Dermis lymphatic vessel endothelial cell (primary cell): ENCODE results near the gene PERCC1. TPM values are rescaled to one million over a fixed set of nuclear protein-coding genes. Genes with fewer than 3 reads are reported as not detected.

Experiments
- total RNA-seq: library from RNA; depleted of rRNA; stranded (reverse); fragments of >200 nt; gene quantifications from 2 replicates; pipeline ENCODE4 v1.2.1, GENCODE V29; 2014

The PERCC1 gene
- total RNA-seq: not detected in 2 replicates

DNA sequence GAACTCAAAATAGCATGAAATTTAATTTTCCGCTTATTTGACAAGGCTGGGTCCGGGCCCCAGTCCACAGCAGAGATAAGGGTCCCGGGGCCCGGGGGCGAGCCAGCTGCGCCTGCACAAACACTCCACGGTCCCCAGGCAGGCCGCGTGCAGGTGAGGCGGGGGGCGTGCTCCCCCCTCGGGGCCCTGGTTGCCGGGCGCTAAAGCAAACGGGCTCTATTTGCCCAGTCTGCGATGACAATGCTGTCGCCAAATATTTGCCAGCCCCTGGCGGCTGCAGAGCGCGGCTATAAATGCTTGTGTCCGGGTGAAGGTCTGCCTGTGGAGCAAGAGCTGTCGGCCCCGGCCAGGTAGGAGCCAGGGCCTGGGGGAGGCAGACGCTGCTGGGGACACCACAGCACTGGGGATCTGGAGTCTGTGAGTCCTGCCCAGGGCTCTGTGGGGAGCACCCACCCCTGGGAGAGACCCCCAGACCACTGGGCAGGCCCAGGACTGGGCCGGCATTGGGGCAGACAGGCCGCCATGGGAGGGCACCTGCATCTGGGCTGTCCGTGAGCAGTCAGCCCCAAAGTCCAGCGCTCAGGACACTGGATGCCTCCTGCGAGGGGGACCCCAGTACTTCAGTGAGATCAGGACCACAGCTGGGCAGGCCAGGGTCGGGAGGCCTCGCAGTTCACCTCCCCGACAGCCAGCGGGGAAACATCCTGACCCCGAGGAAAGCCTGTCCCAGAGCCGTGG lies at the start of gene PERCC1:
PERCC1 (plus strand) TSS at position 320 of the 738 bp plus-strand sequence. CDS start 1,516 bp downstream, outside the sequence.

DNA sequence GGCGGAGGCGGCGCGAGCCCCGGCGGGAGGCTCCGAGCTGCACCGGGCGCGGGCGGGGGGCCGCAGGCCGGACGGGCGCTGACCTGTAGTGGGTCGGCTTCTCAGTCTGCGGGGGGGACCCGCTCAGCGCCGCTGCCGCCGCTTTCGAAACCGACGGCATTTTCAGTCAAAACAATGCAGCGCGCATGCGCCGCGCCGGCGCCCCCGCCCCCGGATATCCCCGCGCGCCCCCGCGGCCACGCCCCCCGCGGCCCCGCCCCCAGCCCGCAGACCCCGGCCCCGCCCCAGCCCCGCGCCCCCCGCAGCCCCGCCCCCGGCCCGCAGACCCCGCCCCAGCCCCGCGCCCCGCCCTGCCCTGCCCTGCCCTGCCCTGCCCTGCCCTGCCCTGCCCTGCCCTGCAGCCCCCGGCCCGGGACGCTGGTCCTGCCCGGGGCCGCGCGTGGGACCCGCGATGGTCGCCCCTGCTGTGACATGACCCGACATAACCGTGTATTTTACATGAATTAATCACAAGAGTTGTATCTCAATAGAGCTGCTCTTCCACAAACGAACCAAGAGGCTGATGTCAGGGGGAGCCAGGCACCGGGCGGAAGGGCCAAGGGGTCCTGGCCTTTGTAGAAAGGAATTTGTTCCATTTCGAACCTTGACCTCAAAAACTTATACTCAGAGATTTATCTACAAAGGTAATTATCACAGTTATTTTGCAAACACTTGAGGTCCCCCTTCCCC lies 16.2 kb upstream of the PERCC1 start, which contains the start of gene UNKL:
UNKL (minus strand) TSS at position 173 of the 729 bp plus-strand sequence; CDS start at position 160, 13 bp downstream.

GRCh38 chr16:1443980-1444729 lies 13.3 kb downstream of the PERCC1 start, which contains the start of gene CCDC154:
Gene CCDC154, minus strand, starts transcription at chr16:1444556. Its CDS starts 234 bp downstream, at chr16:1444322.

DNA sequence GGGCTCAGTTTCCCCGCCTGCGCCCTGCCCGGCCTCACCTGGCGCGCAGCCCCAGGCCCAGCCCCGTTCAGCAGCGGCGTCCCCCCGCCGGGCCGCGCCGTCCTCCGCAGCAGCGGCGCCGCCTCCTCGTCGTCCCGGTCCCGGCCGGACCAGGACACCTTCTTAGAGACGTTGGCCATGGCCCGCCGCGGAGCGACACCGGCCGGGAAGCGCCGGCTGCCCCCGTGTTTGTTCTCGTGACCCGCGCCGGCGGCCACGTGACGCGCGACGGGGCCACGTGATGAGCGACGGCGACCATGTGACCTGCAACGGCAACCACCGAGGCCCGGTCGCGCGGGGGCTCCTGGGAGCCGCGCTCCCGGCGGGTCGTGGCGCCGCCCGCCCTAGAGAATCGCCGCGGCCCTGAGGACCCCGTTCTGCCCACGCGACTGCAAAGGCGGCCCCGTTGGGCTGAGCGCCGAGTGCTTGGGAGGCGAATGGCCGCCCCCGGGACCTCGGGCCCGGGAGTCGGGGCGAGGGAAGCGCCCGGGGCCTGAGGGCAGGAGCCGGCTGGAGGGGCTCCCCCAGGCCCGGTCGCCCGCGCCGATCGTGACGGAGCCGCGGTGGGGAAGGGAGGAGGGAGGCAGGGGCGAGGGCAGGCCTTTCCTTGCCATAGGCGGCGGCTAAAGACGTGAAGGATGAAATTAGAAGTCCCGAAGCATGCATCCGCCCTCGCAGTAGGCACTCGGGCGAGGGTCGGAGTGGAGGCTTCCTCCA lies 44.1 kb downstream of the PERCC1 start, which contains the start of gene CLCN7:
CLCN7 (minus strand) TSS at position 233 of the 756 bp plus-strand sequence; CDS start at position 179, 54 bp downstream.

Other genes starting within 250 kb of the PERCC1 start
- not detected in 2 replicates for gene TPSG1, start 205.8 kb upstream of the PERCC1 start, total RNA-seq
- gene TPSB2, start 200.9 kb upstream of the PERCC1 start, total RNA-seq: not detected in 2 replicates
- gene TPSAB1, start 190.4 kb upstream of the PERCC1 start, total RNA-seq: 0.09 TPM in 1 of 2 replicates, not detected in the other
- not detected in 2 replicates for gene TPSD1, start 175.0 kb upstream of the PERCC1 start, total RNA-seq
- 28.9 and 43.6 TPM in 2 replicates for gene UBE2I, start 121.4 kb upstream of the PERCC1 start, total RNA-seq
- 1.3 and 3.4 TPM in 2 replicates for gene BAIAP3, start 97.4 kb upstream of the PERCC1 start, total RNA-seq
- 45.3 and 59.5 TPM in 2 replicates for gene TSR3, start 79.2 kb upstream of the PERCC1 start, total RNA-seq
- 26.6 and 28.3 TPM in 2 replicates for gene GNPTG, start 79.1 kb upstream of the PERCC1 start, total RNA-seq
- 5.4 and 6.4 TPM in 2 replicates for gene UNKL, start 16.4 kb upstream of the PERCC1 start, total RNA-seq
- 16.3 and 19.2 TPM in 2 replicates for gene UQCC4, start 10.3 kb upstream of the PERCC1 start, total RNA-seq
- 0.11 and 0.17 TPM in 2 replicates for gene CCDC154, start 13.5 kb downstream of the PERCC1 start, total RNA-seq
- gene CLCN7, start 44.0 kb downstream of the PERCC1 start, total RNA-seq: 57.4 and 72.2 TPM in 2 replicates
- gene PTX4, start 57.9 kb downstream of the PERCC1 start, total RNA-seq: 0.11 and 0.17 TPM in 2 replicates
- gene TELO2, start 62.3 kb downstream of the PERCC1 start, total RNA-seq: 13.8 and 16.5 TPM in 2 replicates
- 142 and 170 TPM in 2 replicates for gene TMEM204, start 102.6 kb downstream of the PERCC1 start, total RNA-seq
- gene IFT140, start 181.0 kb downstream of the PERCC1 start, total RNA-seq: 15.5 and 18.2 TPM in 2 replicates
- 10.1 and 10.4 TPM in 2 replicates for gene CRAMP1, start 181.3 kb downstream of the PERCC1 start, total RNA-seq
- 40.2 and 42.5 TPM in 2 replicates for gene JPT2, start 247.2 kb downstream of the PERCC1 start, total RNA-seq